GM21447 (cell line): ENCODE measurements around the gene ADAMTSL5.

Source experiments
- ATAC-seq: cut with Tn5 transposase; IDR thresholded peaks from one replicate; pipeline ENCODE4 v1.9.1; 2021; ENCODE audit not compliant: unreplicated experiment

ADAMTSL5 gene

DNA sequence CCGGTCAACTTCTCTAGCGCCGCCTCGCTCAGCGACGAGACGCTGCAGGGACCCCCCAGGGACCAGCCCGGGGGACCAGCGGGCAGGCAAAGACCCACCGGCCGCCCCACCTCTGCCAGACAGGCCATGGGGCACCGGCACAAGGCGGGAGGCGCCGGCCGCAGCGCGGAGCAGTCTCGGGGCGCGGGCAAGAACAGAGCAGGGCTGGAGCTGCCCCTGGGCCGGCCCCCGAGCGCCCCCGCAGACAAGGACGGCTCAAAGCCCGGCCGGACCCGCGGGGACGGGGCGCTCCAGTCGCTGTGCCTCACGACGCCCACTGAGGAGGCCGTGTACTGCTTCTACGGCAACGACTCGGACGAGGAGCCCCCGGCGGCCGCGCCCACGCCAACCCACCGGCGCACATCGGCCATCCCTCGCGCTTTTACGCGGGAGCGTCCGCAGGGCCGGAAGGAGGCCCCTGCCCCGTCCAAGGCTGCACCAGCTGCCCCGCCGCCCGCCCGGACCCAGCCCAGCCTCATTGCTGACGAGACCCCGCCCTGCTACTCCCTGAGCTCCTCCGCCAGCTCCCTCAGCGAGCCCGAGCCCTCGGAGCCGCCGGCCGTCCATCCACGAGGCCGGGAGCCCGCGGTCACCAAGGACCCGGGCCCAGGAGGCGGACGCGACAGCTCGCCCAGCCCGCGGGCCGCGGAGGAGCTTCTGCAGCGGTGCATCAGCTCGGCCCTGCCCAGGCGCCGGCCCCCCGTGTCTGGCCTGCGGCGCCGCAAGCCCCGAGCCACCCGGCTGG lies 45.1 kb downstream of the ADAMTSL5 start:
- no peak for ATAC-seq

GRCh38 chr19:1467215-1467489 lies 45.7 kb downstream of the ADAMTSL5 start:
- no peak for ATAC-seq

- no peak for ATAC-seq
These were observed 46.2 kb downstream of the ADAMTSL5 start for GRCh38 chr19:1466461-1467214.

- ATAC-seq, result no peak
These were observed 46.8 kb downstream of the ADAMTSL5 start for GRCh38 chr19:1466018-1466460.

DNA sequence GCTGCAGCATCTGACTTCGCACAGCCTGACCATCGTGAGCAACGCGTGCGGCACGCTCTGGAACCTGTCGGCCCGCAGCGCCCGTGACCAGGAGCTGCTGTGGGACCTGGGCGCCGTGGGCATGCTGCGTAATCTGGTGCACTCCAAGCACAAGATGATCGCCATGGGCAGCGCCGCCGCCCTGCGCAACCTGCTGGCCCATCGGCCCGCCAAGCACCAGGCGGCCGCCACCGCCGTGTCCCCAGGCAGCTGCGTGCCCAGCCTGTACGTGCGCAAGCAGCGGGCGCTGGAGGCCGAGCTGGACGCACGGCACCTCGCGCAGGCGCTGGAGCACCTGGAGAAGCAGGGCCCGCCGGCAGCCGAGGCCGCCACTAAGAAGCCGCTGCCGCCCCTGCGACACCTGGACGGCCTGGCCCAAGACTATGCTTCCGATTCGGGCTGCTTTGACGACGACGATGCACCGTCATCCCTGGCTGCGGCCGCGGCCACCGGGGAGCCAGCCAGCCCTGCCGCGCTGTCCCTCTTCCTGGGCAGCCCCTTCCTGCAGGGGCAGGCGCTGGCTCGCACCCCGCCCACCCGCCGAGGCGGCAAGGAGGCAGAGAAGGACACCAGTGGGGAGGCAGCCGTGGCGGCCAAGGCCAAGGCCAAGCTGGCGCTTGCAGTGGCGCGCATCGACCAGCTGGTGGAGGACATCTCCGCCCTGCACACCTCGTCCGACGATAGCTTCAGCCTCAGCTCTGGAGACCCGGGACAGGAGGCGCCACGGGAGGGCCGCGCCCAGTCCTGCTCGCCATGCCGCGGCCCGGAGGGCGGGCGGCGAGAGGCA lies 47.4 kb downstream of the ADAMTSL5 start:
- no peak for ATAC-seq

- no peak for ATAC-seq
These were observed 51.0 kb downstream of the ADAMTSL5 start for GRCh38 chr19:1461862-1462261.

DNA sequence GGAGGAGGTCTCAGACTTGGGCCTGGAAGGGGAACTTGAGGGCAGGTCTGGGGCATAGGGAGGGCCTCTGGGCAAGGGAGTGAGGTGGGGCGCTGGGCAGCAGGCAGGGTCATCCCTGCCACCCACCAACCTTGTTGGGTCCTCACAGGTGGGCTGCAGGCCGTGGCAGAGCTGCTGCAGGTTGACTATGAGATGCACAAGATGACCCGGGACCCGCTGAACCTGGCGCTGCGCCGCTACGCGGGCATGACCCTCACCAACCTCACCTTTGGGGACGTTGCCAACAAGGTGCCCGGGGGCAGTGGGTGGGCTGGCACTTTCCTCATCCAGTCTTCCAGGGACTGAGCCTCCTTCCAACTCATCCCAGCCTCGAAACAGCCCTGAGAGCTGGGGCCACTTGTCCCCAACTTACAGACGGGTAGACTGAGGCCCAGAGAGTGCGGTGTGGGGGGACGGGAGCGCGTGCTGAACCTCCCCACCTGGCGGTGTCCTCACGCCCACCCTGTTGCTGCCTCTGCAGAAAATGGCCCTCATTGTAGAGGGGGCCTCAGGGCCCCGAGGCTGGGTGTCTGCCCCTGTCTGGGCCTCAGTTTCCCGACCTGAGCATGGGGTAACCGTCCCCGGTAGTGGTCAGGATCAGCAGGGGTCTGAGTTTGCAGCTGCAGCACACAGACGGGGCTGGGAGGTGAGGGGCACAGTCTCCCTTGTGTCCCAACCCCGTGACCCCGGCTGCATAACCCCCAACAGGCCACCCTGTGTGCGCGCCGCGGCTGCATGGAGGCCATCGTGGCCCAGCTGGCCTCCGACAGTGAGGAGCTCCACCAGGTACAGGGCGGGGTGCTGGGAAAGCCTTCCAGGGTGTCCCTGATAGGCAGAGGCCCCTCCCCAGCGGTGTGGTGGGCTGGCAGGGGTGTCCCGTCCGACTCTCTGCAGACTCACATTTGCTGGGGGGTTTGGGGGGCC lies 52.5 kb downstream of the ADAMTSL5 start:
- ATAC-seq, result no peak

GRCh38 chr19:1459479-1459878 lies 53.3 kb downstream of the ADAMTSL5 start:
- no peak for ATAC-seq

GRCh38 chr19:1457892-1458291 lies 54.9 kb downstream of the ADAMTSL5 start:
- no peak for ATAC-seq

DNA sequence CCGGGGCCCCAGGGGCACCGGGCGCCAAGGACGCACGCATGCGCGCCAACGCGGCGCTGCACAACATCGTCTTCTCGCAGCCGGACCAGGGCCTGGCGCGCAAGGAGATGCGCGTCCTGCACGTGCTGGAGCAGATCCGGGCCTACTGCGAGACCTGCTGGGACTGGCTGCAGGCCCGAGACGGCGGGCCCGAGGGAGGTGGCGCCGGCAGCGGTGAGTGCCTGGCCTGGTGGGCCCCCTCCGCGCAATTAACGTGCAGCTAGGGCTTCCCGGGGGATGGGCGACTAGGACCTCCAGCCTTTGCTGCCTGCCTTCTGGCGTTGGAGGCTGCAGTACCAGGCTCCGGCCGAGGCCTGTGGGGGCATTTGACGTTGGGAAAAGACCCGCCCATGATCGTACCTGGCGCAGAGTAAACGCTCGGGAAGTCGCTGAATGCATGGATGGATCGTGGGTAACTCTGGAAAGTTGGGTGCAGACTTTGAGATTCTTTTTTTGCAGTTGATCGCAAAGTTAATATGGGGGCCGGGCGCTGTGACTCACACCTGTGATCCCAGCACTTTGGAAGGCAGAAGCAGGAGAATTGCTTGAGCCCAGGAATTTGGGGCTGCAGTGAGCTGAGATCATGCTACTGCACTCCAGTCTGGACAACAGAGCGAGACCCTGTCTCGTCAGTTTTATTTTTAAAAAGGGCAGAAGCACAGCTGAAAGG lies 55.6 kb downstream of the ADAMTSL5 start:
- ATAC-seq, result no peak

DNA sequence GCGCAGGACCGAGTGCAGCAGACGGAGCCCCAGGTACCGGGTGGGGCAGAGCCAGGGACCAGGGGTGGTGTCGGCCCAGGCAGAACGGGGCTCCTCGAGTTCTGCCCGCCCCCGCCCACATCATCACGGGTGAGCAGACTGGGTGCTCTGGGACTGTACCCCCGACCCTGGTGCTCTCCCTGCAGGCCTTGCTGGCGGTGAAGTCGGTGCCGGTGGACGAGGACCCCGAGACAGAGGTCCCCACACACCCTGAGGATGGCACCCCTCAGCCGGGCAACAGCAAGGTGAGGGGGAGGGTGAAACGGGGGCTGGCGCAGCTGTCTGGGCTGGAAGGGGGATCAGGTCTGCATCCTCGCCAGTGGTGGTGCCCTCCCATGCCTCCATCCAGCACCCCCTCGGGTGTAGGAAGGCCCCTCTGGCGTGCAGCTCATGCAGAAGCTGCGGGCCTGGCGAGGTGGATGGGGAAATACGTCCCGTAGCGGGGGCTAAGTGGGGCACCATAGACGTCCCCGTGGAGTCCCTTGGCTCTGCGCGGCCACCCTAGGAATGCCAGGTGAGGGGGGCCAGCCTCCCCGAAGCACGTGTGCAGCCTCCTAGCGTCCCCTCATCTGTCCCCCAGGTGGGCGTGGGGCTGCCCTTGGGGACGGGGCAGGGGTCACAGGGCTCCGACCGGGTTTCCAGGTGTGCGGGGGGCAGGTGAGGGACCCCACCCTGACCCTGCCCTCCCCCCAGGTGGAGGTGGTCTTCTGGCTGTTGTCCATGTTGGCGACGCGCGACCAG lies 56.5 kb downstream of the ADAMTSL5 start:
- no peak for ATAC-seq

- no peak for ATAC-seq
These were observed 57.3 kb downstream of the ADAMTSL5 start for GRCh38 chr19:1455336-1456120.
